ENCODE data around the gene C1orf105. TPM values are rescaled to one million over a fixed set of nuclear protein-coding genes. Genes with fewer than 3 reads are reported as not detected.

C1orf105 gene
- polyA plus RNA-seq, 1 of the 3 experiments (the other 2 are of a cell fraction) = not detected

- TF ChIP-seq NRF1 (IDR thresholded peaks at IDR 0.05; ENCODE audit: low read depth, low read length) (no peak), TAF1 (IDR thresholded peaks at IDR 0.05; ENCODE audit: borderline replicate concordance, low read depth, low read length) (no peak)
Measured at GRCh38 chr1:172399756-172400721, 20.4 kb upstream of the C1orf105 start (continued).

- ChIA-PET POLR2A (no interaction called here), CTCF (interaction anchor here (0.7 to 3.8 kb wide), 9 partner anchors 15 to 416 kb away, joined by 3 to 42 read pairs (median 8); no protein-coding TSS in a partner anchor)
- Histone ChIP-seq H3F3A (replicated peaks; ENCODE audit: insufficient read depth) (peaks cover 19% of the 10 kb centered on the region), H3K79me2 (ENCODE audit: insufficient read depth) (no peaks in the 10 kb centered on the region; the same call in 1 of the 2 replicates), H3K4me1 (ENCODE audit: control insufficient read depth in 1 of 2, insufficient read depth in 2 of 2, low read depth in 1 of 2, low read length in 1 of 2) (peaks cover 8 to 26% of the 10 kb centered on the region in 2 experiments), H3K4me2 (no peak overlapping the region), H2AFZ (ENCODE audit: low read depth) (no peak overlapping the region), H3K4me3 (ENCODE audit: low read depth in 2 of 2, low read length in 1 of 2) (no peak overlapping the region), H3K9ac (no peak overlapping the region), H3K27ac (ENCODE audit: low read depth in 2 of 2, low read length in 1 of 2) (no peak overlapping the region; a peak in 1 of 4 replicates), H3K27me3 (ENCODE audit: insufficient read depth) (no peaks in the 10 kb centered on the region), H3K9me2 (no peaks in the 10 kb centered on the region), H3K36me3 (replicated peaks in 1 of 2; ENCODE audit: control insufficient read depth in 1 of 2, insufficient read depth in 2 of 2, low read length in 1 of 2) (peaks cover 0 to 5% of the 10 kb centered on the region in 2 experiments), H4K20me1 (ENCODE audit: insufficient read depth) (no peaks in the 10 kb centered on the region), H3K9me3 (no peaks in the 10 kb centered on the region)
- no peak for DNase-seq
- TF ChIP-seq RFX5 (IDR thresholded peaks at IDR 0.05; ENCODE audit: low read length) = no peak
- WGBS (ENCODE audit: low lambda C conversion rate) = 87% methylated on average over 1 of the region's 1 CpG
Measured at GRCh38 chr1:172400722-172401105, 19.8 kb upstream of the C1orf105 start.

- H3K79me2 ChIP-seq (ENCODE audit: insufficient read depth) = no peaks in the 10 kb centered on the region; the same call in 1 of the 2 replicates
- TF ChIP-seq RXRA (IDR thresholded peaks at IDR 0.05; ENCODE audit: borderline replicate concordance, low read depth) = no peak
- TF ChIP-seq, protein P1, sequence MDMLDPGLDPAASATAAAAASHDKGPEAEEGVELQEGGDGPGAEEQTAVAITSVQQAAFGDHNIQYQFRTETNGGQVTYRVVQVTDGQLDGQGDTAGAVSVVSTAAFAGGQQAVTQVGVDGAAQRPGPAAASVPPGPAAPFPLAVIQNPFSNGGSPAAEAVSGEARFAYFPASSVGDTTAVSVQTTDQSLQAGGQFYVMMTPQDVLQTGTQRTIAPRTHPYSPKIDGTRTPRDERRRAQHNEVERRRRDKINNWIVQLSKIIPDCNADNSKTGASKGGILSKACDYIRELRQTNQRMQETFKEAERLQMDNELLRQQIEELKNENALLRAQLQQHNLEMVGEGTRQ (IDR thresholded peaks at IDR 0.05; ENCODE audit: borderline replicate concordance, low read depth, low read length) = no peak
- TF ChIP-seq EP300 (IDR thresholded peaks at IDR 0.05; ENCODE audit: borderline replicate concordance in 1 of 2, low read depth in 1 of 2, low read length in 1 of 2) = no peak
- no peak for TF ChIP-seq SIN3A (IDR thresholded peaks at IDR 0.05; ENCODE audit: borderline replicate concordance, low read depth, low read length)
- no peak for TF ChIP-seq NRF1 (IDR thresholded peaks at IDR 0.05; ENCODE audit: low read depth, low read length)
- TF ChIP-seq IRF3 (IDR thresholded peaks at IDR 0.05; ENCODE audit: low read depth, low read length) = no peak
- TF ChIP-seq RFX5 (IDR thresholded peaks at IDR 0.05; ENCODE audit: low read length) = no peak
- no peak for TF ChIP-seq EZH2phosphoT487 (IDR thresholded peaks at IDR 0.05; ENCODE audit: borderline replicate concordance, low read depth)
- TF ChIP-seq YY1 (IDR thresholded peaks at IDR 0.05; ENCODE audit: low read depth) = no peak
- TF ChIP-seq NFIC (IDR thresholded peaks at IDR 0.05; ENCODE audit: borderline replicate concordance) = no peak
- TF ChIP-seq ELF1 (IDR thresholded peaks at IDR 0.05) = no peak
- no peak for TF ChIP-seq REST (IDR thresholded peaks at IDR 0.05; ENCODE audit: low read depth, low read length)
- no peak for TF ChIP-seq MXI1 (IDR thresholded peaks at IDR 0.05; ENCODE audit: low read depth, low read length)
- no peak for TF ChIP-seq MEF2A (IDR thresholded peaks at IDR 0.05; ENCODE audit: borderline replicate concordance, low read depth)
- TF ChIP-seq TCF12 (IDR thresholded peaks at IDR 0.05) = no peak
- no peaks in the 10 kb centered on the region for H4K20me1 ChIP-seq (ENCODE audit: insufficient read depth)
- H3K9ac ChIP-seq = no peak overlapping the region
- no peak overlapping the region for H3K4me2 ChIP-seq
- CTCF ChIA-PET = interaction anchor here (3.7 to 3.8 kb wide), 2 partner anchors 399 to 417 kb away, joined by 12 to 42 read pairs; no protein-coding TSS in a partner anchor
- peaks cover 0 to 4% of the 10 kb centered on the region in 2 experiments for H3K36me3 ChIP-seq (replicated peaks in 1 of 2; ENCODE audit: control insufficient read depth in 1 of 2, insufficient read depth in 2 of 2, low read length in 1 of 2)
- no peak overlapping the region for H2AFZ ChIP-seq (ENCODE audit: low read depth)
- no peaks in the 10 kb centered on the region for H3K9me3 ChIP-seq
- H3K9me2 ChIP-seq = no peaks in the 10 kb centered on the region
- H3K4me3 ChIP-seq (ENCODE audit: low read depth in 2 of 2, low read length in 1 of 2) = no peak overlapping the region
- no peak for DNase-seq
- H3K27ac ChIP-seq (ENCODE audit: low read depth in 2 of 2, low read length in 1 of 2) = no peak overlapping the region
- POLR2A ChIA-PET = no interaction called here
- peaks cover 8 to 26% of the 10 kb centered on the region in 2 experiments for H3K4me1 ChIP-seq (ENCODE audit: control insufficient read depth in 1 of 2, insufficient read depth in 2 of 2, low read depth in 1 of 2, low read length in 1 of 2)
- peaks cover 18% of the 10 kb centered on the region for H3F3A ChIP-seq (replicated peaks; ENCODE audit: insufficient read depth)
- no peaks in the 10 kb centered on the region for H3K27me3 ChIP-seq (ENCODE audit: insufficient read depth)
Measured at GRCh38 chr1:172401477-172401876, 19.0 kb upstream of the C1orf105 start.

All from SK-N-SH (cell line).